Measurements from ENCODE around the gene IL1A.

DNA sequence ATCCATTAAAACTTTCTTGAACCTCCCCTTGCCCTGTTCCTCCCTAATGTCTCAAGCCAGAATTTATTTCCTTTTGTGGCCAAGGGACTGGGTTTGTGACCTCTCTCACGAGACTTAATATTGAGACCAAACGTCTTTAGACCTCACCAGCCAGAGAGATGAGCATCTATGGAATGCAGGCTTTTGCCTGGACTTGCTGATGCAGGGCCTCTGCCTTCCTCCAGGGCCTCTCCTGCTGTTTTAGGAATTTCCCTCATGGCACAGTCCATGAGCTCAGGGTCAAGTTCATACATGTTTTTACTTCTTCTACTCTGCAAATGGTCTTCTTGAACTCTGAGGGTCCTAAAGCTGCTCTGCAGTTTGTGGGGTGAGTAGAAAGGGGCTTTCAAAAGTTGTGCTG lies 30.0 kb upstream of the IL1A start:
- TF ChIP-seq, protein P1, sequence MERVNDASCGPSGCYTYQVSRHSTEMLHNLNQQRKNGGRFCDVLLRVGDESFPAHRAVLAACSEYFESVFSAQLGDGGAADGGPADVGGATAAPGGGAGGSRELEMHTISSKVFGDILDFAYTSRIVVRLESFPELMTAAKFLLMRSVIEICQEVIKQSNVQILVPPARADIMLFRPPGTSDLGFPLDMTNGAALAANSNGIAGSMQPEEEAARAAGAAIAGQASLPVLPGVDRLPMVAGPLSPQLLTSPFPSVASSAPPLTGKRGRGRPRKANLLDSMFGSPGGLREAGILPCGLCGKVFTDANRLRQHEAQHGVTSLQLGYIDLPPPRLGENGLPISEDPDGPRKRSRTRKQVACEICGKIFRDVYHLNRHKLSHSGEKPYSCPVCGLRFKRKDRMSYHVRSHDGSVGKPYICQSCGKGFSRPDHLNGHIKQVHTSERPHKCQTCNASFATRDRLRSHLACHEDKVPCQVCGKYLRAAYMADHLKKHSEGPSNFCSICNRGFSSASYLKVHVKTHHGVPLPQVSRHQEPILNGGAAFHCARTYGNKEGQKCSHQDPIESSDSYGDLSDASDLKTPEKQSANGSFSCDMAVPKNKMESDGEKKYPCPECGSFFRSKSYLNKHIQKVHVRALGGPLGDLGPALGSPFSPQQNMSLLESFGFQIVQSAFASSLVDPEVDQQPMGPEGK (CRISPR knock-in tag; IDR thresholded peaks at IDR 0.05; ENCODE audit: borderline replicate concordance): no peak
- no peak for TF ChIP-seq ARNTL (CRISPR knock-in tag; IDR thresholded peaks at IDR 0.05; ENCODE audit: borderline replicate concordance, low read depth)
- TF ChIP-seq ZFP3 (CRISPR knock-in tag; IDR thresholded peaks at IDR 0.05): no peak
- TF ChIP-seq CSDC2 (CRISPR knock-in tag; IDR thresholded peaks at IDR 0.05): no peak
- TF ChIP-seq, protein P2, sequence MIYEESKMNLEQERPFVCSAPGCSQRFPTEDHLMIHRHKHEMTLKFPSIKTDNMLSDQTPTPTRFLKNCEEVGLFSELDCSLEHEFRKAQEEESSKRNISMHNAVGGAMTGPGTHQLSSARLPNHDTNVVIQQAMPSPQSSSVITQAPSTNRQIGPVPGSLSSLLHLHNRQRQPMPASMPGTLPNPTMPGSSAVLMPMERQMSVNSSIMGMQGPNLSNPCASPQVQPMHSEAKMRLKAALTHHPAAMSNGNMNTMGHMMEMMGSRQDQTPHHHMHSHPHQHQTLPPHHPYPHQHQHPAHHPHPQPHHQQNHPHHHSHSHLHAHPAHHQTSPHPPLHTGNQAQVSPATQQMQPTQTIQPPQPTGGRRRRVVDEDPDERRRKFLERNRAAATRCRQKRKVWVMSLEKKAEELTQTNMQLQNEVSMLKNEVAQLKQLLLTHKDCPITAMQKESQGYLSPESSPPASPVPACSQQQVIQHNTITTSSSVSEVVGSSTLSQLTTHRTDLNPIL (CRISPR knock-in tag; IDR thresholded peaks at IDR 0.05; ENCODE audit: low read depth): no peak
- no peak for TF ChIP-seq ZC3H10 (CRISPR knock-in tag; IDR thresholded peaks at IDR 0.05)
- TF ChIP-seq OSR1 (CRISPR knock-in tag; IDR thresholded peaks at IDR 0.05): no peak
